Left ventricle myocardium inferior (tissue), 1 donor: ENCODE measurements around the gene PPME1. TPM values are rescaled to one million over a fixed set of nuclear protein-coding genes. Genes with fewer than 3 reads are reported as not detected.

Experiments used
- DNase-seq: peaks from one replicate; pipeline ENCODE4 v3.0.0-alpha.2; 2020
- H3K27ac ChIP-seq: fragments of 200-600 bp; replicated peaks from 2 replicates; pipeline ENCODE4 v1.8.0; 2021
- H3K27me3 ChIP-seq: fragments of 200-600 bp; 2 replicates; pipeline ENCODE4 v1.8.0; 2021; ENCODE audit warnings: low read depth
- H3K36me3 ChIP-seq: fragments of 200-600 bp; 2 replicates; pipeline ENCODE4 v1.8.0; 2021
- H3K4me1 ChIP-seq: fragments of 200-600 bp; 2 replicates; pipeline ENCODE4 v1.8.0; 2021
- H3K4me3 ChIP-seq: fragments of 200-600 bp; 2 replicates; pipeline ENCODE4 v1.8.0; 2021; ENCODE audit warnings: mild to moderate bottlenecking, moderate library complexity
- H3K9me3 ChIP-seq: fragments of 200-600 bp; replicated peaks from 2 replicates; pipeline ENCODE4 v1.8.0; 2021
- CTCF ChIP-seq: fragments of 200-600 bp; IDR thresholded peaks from 2 replicates; pipeline ENCODE4 v1.8.0; 2021; ENCODE audit warnings: antibody characterized with exemption, mild to moderate bottlenecking, borderline replicate concordance
- intact Hi-C: fragments of 100-400 bp; cut with micrococcal nuclease; formaldehyde crosslinking; loops from one replicate; pipeline ENCODE4 v1.11.0; 2022
- total RNA-seq: library from RNA; stranded (reverse); fragmentation: NEBNext Ultra II Directional; extraction: Animal tissue kit (Norgen Biotek cat#: 25700); gene quantifications from one replicate; pipeline ENCODE4 v1.2.1, GENCODE V29; 2021
- donor health status: DM: no; HTN: yes; CAD: no; lungs with severe emphysema.

The PPME1 gene
- total RNA-seq, 1 donor from 2014 or later: 29.7 TPM

DNA sequence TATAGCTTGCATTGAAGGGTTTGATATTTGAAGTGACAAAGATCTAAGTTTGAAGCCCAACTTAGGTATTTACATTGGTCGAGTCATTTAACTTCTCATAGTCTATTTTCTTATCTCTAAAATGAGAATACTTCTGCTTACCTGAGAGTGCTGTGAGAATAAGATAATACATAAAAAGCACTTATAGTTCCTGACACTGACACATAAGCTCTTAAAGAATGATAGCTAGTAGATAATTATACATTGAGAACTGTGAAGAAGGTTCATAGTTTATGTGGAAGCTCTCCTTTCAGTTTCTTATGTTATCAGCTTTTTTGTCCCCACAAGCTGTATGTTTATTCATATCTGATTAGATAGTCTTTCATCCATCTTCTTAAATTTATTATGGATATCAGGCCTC is 4.8 kb downstream of the PPME1 start:
- intact Hi-C loops: no loop called here
- Histone ChIP-seq H3K36me3 (no peaks in the 10 kb centered on the region), H3K9me3 (no peaks in the 10 kb centered on the region), H3K27ac (no peak overlapping the region), H3K27me3 (no peaks in the 10 kb centered on the region), H3K4me1 (peaks cover 36% of the 10 kb centered on the region), H3K4me3 (no peak overlapping the region)
- TF ChIP-seq CTCF: no peak
- DNase-seq: no peak

DNA sequence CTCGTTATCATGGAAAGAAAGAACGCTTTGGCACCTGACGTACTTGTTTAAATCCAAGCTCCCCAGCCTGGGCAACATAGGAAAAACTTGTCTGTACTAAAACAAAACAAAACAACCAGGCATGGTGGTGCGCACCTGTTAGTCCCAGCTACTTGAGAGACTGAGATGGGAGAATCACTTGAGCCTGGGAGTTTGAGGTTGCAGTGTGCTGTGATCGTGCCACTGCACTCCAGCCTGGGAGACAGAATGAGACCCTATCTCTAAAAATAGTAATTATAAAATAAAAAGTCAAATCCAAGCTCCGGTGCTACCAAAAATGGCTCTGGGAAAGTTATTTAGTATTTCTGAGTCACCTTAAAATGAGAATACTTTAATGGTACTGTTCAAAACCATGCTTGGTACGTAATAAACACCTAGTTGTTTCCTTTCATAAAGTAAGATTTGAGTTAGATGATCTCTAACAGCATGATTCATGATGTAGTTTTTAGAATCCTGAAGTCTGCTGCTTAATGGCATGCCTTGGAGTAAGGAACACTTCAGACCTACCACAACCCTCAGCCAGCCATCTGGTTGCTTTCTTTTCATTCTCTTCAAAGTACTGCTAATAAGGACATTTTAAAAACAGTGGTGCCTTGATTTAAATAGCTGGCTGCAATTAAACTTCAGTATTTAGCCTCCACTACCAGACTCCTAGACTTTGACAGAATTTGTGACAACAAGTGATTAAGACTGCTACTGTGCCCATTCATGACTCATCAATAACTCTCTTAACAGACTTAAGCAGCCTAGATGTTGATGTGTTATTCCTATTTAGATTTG is 8.4 kb downstream of the PPME1 start:
- Histone ChIP-seq H3K27me3 (no peaks in the 10 kb centered on the region), H3K4me1 (peaks cover 6% of the 10 kb centered on the region), H3K9me3 (no peaks in the 10 kb centered on the region), H3K4me3 (no peak overlapping the region), H3K27ac (no peak overlapping the region), H3K36me3 (no peaks in the 10 kb centered on the region)
- intact Hi-C loops: no loop called here
- TF ChIP-seq CTCF: no peak
- no peak for DNase-seq

DNA sequence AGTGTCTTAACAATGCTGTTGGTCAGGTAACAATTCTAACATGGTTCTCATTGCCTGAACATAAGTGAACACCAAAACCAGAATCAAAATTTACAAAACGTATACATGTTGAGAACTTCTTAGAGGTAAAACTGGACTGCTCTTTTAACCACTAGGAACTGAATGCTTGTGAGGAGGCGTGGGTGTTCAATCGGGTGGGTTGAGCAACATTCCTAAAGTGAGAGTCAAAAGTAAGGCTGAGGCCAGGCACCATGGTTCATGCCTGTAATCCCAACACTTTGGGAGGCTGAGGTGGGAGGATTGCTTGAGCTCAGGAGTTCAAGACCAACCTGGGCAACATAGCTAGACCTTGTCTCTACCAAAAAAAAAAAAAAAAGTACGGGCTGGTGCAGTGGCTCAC is 11.5 kb downstream of the PPME1 start:
- Histone ChIP-seq H3K4me1 (peaks cover 11% of the 10 kb centered on the region), H3K4me3 (no peak overlapping the region), H3K9me3 (no peaks in the 10 kb centered on the region), H3K36me3 (peaks cover 6% of the 10 kb centered on the region), H3K27ac (no peak overlapping the region), H3K27me3 (no peaks in the 10 kb centered on the region)
- no peak for TF ChIP-seq CTCF
- DNase-seq: no peak
- intact Hi-C loops: no loop called here

DNA sequence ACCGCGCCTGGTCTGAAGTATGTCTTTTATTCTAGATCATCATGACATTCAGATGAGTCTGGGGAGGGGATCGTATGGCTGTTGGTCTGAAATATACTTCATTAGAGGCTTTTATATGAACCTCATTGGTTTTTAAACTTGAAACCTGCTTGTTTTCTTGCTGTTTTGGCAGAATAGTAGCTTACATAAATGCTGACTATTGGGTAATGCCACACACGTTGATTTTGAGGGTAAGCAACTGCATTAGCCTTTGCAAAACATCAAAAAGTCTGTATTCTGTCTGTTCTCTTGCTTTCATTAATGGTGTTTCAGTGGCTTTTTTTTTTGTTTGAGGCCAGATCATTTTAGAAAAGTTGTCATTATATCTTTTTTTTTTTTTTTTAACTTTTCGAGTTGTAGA is 14.2 kb downstream of the PPME1 start:
- no peaks in the 10 kb centered on the region for H3K27me3 ChIP-seq
- H3K36me3 ChIP-seq: peaks cover 12% of the 10 kb centered on the region
- peaks cover 6% of the 10 kb centered on the region for H3K4me1 ChIP-seq
- no peak for TF ChIP-seq CTCF
- no peak for DNase-seq
- intact Hi-C loops: no loop called here
- H3K27ac ChIP-seq: no peak overlapping the region
- no peak overlapping the region for H3K4me3 ChIP-seq
- H3K9me3 ChIP-seq: no peaks in the 10 kb centered on the region

- Histone ChIP-seq H3K9me3 (peaks cover under 1% of the 10 kb centered on the region), H3K27ac (no peak overlapping the region), H3K4me3 (no peak overlapping the region), H3K36me3 (peaks cover 16% of the 10 kb centered on the region), H3K27me3 (no peaks in the 10 kb centered on the region), H3K4me1 (peaks cover 6% of the 10 kb centered on the region)
- intact Hi-C loops: no loop called here
- no peak for TF ChIP-seq CTCF
- DNase-seq: no peak
Observed at GRCh38 chr11:74185695-74186094, 14.6 kb downstream of the PPME1 start.
